Common myeloid progenitor, CD34-positive (primary cell): ENCODE measurements around the gene PTPRE.
A peak's percentile ranks its signal among the peaks of the same experiment; 100 is the strongest.

Experiments used
- CTCF ChIA-PET: fragments of 350-600 bp; sonication (Branson Sonifier 250); formaldehyde crosslinking; loops from one replicate; lab custom pipeline; 2021; ENCODE audit warnings: antibody characterized with exemption; lab: Charles Lee
- POLR2A ChIA-PET: fragments of 350-600 bp; sonication (Branson Sonifier 250); formaldehyde crosslinking; loops from one replicate; lab custom pipeline; 2021; ENCODE audit warnings: antibody characterized with exemption; lab: Charles Lee
- DNase-seq, 3 donors: peaks; one replicate each; pipeline versions ENCODE4 v3.0.0 to v3.0.0-alpha.2; 2013
- H3K27ac ChIP-seq, 2 experiments: 1 replicate in 1 of 2; 2 replicates in 1 of 2; pipeline ENCODE4 v1.7.0; 2013; ENCODE audit warnings: inconsistent platforms in 2 of 2, low read length in 2 of 2, mild to moderate bottlenecking in 2 of 2, low read depth in 1 of 2, moderate library complexity in 1 of 2; ENCODE audit not compliant: severe bottlenecking in 2 of 2, insufficient read depth in 1 of 2, poor library complexity in 1 of 2
- H3K27me3 ChIP-seq, 5 experiments: replicated peaks in 2 of 5; 1 replicate in 3 of 5; 2 replicates in 2 of 5; pipeline versions ENCODE4 v1.6.1 to v1.7.0; 2013; ENCODE audit warnings: low read length in 4 of 5, mild to moderate bottlenecking in 2 of 5, moderate library complexity in 2 of 5, inconsistent platforms in 1 of 5; ENCODE audit not compliant: insufficient read depth in 5 of 5, control insufficient read depth in 4 of 5
- H3K36me3 ChIP-seq, 4 experiments: 1 replicate in 2 of 4; 2 replicates in 2 of 4; pipeline versions ENCODE4 v1.6.1 to v1.7.0; 2013; ENCODE audit warnings: low read length in 3 of 4, control low read depth in 1 of 4, mild to moderate bottlenecking in 1 of 4; ENCODE audit not compliant: control insufficient read depth in 4 of 4, insufficient read depth in 4 of 4
- H3K4me1 ChIP-seq, 4 experiments: 1 replicate in 3 of 4; 2 replicates in 1 of 4; pipeline versions ENCODE4 v1.6.1 to v1.7.1; 2013; ENCODE audit warnings: low read length in 3 of 4, mild to moderate bottlenecking in 3 of 4, control low read depth in 1 of 4, inconsistent platforms in 1 of 4, moderate library complexity in 1 of 4; ENCODE audit not compliant: control insufficient read depth in 4 of 4, insufficient read depth in 4 of 4; ENCODE audit errors: control extremely low read depth in 1 of 4
- H3K4me3 ChIP-seq, 7 experiments: 1 replicate in 4 of 7; 2 replicates in 3 of 7; pipeline versions ENCODE4 v1.5.1 to v1.7.0; 2013; ENCODE audit warnings: mild to moderate bottlenecking in 7 of 7, low read length in 6 of 7, moderate library complexity in 6 of 7, inconsistent platforms in 2 of 7, low read depth in 2 of 7, control low read depth in 1 of 7; ENCODE audit not compliant: insufficient read depth in 4 of 7, control insufficient read depth in 1 of 7; ENCODE audit errors: extremely low read depth in 1 of 7
- H3K9me3 ChIP-seq, 5 experiments: 1 replicate in 4 of 5; 2 replicates in 1 of 5; pipeline versions ENCODE4 v1.6.1 to v1.7.1; 2013; ENCODE audit warnings: low read length in 4 of 5, mild to moderate bottlenecking in 2 of 5, inconsistent platforms in 1 of 5, low read depth in 1 of 5, moderate library complexity in 1 of 5; ENCODE audit not compliant: control insufficient read depth in 4 of 5, insufficient read depth in 2 of 5; ENCODE audit errors: control extremely low read depth in 1 of 5
- WGBS: methylation state at CpG from one replicate; pipeline ENCODE4 v1.1.5; 2013; ENCODE audit not compliant: insufficient coverage; 5-methylcytosine and 5-hydroxymethylcytosine counted together

The PTPRE gene

GRCh38 chr10:127972751-127973357, 66.0 kb downstream of the PTPRE start:
- H3K4me1 ChIP-seq: peaks cover 0 to 21% (median 15%) of the 10 kb centered on the region in 4 experiments
- no peak for DNase-seq
- H3K27ac ChIP-seq: no peak overlapping the region
- H3K27me3 ChIP-seq: no peaks in the 10 kb centered on the region
- ChIA-PET POLR2A (no interaction called here), CTCF (interaction anchor here (1.1 to 1.7 kb wide), 5 partner anchors 17 to 51 kb away, joined by 3 to 4 read pairs (median 4); no protein-coding TSS in a partner anchor)
- H3K4me3 ChIP-seq: no peak overlapping the region
- H3K36me3 ChIP-seq: no peaks in the 10 kb centered on the region
- H3K9me3 ChIP-seq: no peaks in the 10 kb centered on the region
- WGBS: no CpG with 5 or more reads among the region's 4 CpGs

DNA sequence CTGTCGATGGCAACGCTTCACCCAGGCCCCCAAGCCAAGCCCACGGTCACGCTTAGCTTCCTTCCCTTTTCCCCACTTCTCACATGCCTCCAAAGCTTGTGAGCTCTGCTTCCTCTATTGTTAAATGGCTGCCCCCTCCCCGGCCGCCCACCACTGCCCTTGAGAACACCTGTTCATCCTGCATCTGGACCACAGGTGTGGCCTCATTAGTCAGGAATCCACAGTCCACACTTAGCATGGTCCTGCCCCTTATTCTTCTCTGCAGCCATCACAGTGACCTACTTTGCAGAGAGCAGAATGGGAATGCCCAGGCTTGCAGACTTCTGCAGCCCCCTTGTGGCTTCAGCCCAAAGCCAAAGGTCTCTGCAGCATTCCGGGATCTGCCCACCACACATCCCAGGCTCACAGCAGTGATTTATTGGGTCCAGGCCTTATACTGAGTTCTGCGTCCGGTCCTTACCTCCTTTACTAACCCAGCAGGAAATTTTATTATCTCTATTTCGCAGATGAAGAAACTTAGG, 66.9 kb downstream of the PTPRE start:
- WGBS: 8% methylated on average over 10 of the region's 10 CpGs
- Histone ChIP-seq H3K4me3 (no peak overlapping the region), H3K4me1 (peaks cover 0 to 22% (median 16%) of the 10 kb centered on the region in 4 experiments), H3K36me3 (no peaks in the 10 kb centered on the region), H3K27me3 (no peaks in the 10 kb centered on the region), H3K27ac (no peak overlapping the region), H3K9me3 (no peaks in the 10 kb centered on the region)
- DNase-seq: peak in 2 of 3 donors; percentile 60 to 72
- POLR2A ChIA-PET: no interaction called here
- CTCF ChIA-PET: interaction anchor here (0.9 to 2.3 kb wide), 8 partner anchors 16 to 68 kb away, joined by 3 to 8 read pairs (median 4); no protein-coding TSS in a partner anchor

DNA sequence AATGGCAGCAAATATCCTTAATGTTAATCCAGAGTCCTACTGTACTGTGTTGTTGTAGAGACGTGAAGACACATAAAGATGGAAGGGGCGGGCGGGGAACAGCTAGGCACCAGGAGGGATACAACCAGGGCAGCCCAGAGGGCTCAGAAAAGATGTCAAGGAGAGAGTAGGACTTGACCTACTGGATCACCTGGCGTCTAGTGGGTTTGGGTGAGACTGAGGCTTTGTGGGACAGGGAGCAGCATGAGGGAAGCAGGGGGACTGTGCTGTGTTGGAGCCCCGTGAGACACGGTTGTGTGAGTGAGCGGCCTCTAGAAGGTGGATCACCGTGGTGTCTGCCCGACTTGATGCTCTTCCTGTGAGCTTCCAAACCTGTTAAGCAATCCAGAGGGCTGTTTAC, 68.0 kb downstream of the PTPRE start:
- CTCF ChIA-PET: interaction anchor here (1.2 to 2.3 kb wide), 7 partner anchors 9 to 69 kb away, joined by 3 to 9 read pairs (median 4); partner anchors contain the start of gene PTPRE
- H3K27ac ChIP-seq: no peak overlapping the region
- H3K4me3 ChIP-seq: no peak overlapping the region
- no peak for DNase-seq
- H3K4me1 ChIP-seq: peaks cover 0 to 22% (median 16%) of the 10 kb centered on the region in 4 experiments
- WGBS: 98% methylated on average over 7 of the region's 9 CpGs
- POLR2A ChIA-PET: no interaction called here
- no peaks in the 10 kb centered on the region for H3K36me3 ChIP-seq
- no peaks in the 10 kb centered on the region for H3K27me3 ChIP-seq
- H3K9me3 ChIP-seq: peaks cover 0 to 2% (median under 1%) of the 10 kb centered on the region in 5 experiments

DNA sequence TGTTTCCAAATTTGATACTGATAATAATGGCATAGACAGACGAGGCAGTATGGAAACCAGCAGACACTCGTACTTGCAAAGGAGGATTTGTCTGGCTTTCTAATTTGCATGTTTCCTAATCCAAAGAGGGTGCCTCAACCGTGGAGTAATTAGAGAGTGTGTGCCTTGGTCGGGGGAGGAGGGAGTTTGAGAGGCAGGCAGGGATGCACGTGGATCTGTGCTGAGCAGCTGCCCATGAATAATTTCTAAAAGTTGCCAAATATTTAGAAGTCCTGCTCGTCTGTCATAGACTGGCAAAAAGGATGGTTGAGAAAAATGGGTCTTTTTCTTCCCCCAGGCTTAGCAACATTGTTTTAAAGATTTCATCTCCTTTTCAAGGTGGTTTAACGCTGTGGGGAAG, 69.4 kb downstream of the PTPRE start:
- Histone ChIP-seq H3K4me1 (peaks cover 0 to 22% (median 16%) of the 10 kb centered on the region in 4 experiments), H3K27ac (no peak overlapping the region), H3K4me3 (no peak overlapping the region), H3K36me3 (no peaks in the 10 kb centered on the region), H3K9me3 (peaks cover 0 to 6% (median 2%) of the 10 kb centered on the region in 5 experiments), H3K27me3 (no peaks in the 10 kb centered on the region)
- WGBS: 97% methylated on average over 5 of the region's 7 CpGs
- CTCF ChIA-PET: interaction anchor here (0.8 to 2.3 kb wide), 7 partner anchors 8 to 70 kb away, joined by 3 to 9 read pairs (median 4); partner anchors contain the start of gene PTPRE
- DNase-seq: no peak
- POLR2A ChIA-PET: interaction anchor here (0.6 kb wide), 1 partner anchor 44 kb away, joined by 3 read pairs; no protein-coding TSS in a partner anchor

GRCh38 chr10:127976701-127977356, 69.9 kb downstream of the PTPRE start:
- 100% methylated on average over 1 of the region's 8 CpGs for WGBS
- Histone ChIP-seq H3K27me3 (no peaks in the 10 kb centered on the region), H3K4me1 (peaks cover 0 to 22% (median 15%) of the 10 kb centered on the region in 4 experiments), H3K36me3 (no peaks in the 10 kb centered on the region), H3K27ac (no peak overlapping the region), H3K9me3 (peaks cover 0 to 6% (median 2%) of the 10 kb centered on the region in 5 experiments), H3K4me3 (no peak overlapping the region)
- no peak for DNase-seq
- ChIA-PET POLR2A (interaction anchor here (0.9 kb wide), 1 partner anchor 97 kb away, joined by 3 read pairs; no protein-coding TSS in a partner anchor), CTCF (interaction anchor here (0.8 to 1.5 kb wide), 3 partner anchors 11 to 71 kb away, joined by 3 to 4 read pairs (median 3); no protein-coding TSS in a partner anchor)

GRCh38 chr10:127977357-127978009, 70.6 kb downstream of the PTPRE start:
- no peaks in the 10 kb centered on the region for H3K27me3 ChIP-seq
- peak; percentile 26 to 58 (median 50) for DNase-seq
- 36% methylated on average over 8 of the region's 12 CpGs for WGBS
- peaks cover 0 to 6% (median 2%) of the 10 kb centered on the region in 5 experiments for H3K9me3 ChIP-seq
- peaks cover 0 to 22% (median 13%) of the 10 kb centered on the region in 4 experiments for H3K4me1 ChIP-seq
- H3K4me3 ChIP-seq: peak overlapping the region in 2 of 7 experiments; percentile 11 to 18
- ChIA-PET CTCF (interaction anchor here (1.3 kb wide), 1 partner anchor 72 kb away, joined by 3 read pairs; no protein-coding TSS in a partner anchor), POLR2A (interaction anchor here (0.9 kb wide), 1 partner anchor 96 kb away, joined by 3 read pairs; no protein-coding TSS in a partner anchor)
- no peaks in the 10 kb centered on the region for H3K36me3 ChIP-seq
- no peak overlapping the region for H3K27ac ChIP-seq
